ENCODE data around the gene GAB2. TPM values are rescaled to one million over a fixed set of nuclear protein-coding genes. Genes with fewer than 3 reads are reported as not detected.

Gene GAB2
- total and polyA plus RNA-seq, 2 donors (not counting 1 experiment from before 2014, with no cell fraction given), result 5.8 to 85.9 TPM

- no CpG with 5 or more reads among the region's 1 CpG for WGBS (ENCODE audit: insufficient coverage)
- H4K20me1 ChIP-seq (ENCODE audit: control insufficient read depth, insufficient read depth, low read length, poor library complexity, severe bottlenecking), result no peaks in the 10 kb centered on the region
- Mint-ChIP-seq H3K27me3 (no peaks in the 10 kb centered on the region), H3K4me3 (no peak overlapping the region), H3K27ac (no peak overlapping the region), H3K4me1 (peaks cover 37% of the 10 kb centered on the region), H3K9me3 (ENCODE audit: insufficient read depth) (peaks cover 2% of the 10 kb centered on the region)
- DNase-seq, result no peak
- peaks cover 55% of the 10 kb centered on the region for H3K79me2 ChIP-seq (ENCODE audit: control insufficient read depth, insufficient read depth, low read length)
- no peak overlapping the region for H3K4me2 ChIP-seq (replicated peaks; ENCODE audit: low read depth, low read length, poor library complexity, severe bottlenecking)
- H3K27ac ChIP-seq (ENCODE audit: low read length in 2 of 2), result no peak overlapping the region
- no peaks in the 10 kb centered on the region for H3K27me3 ChIP-seq (replicated peaks in 1 of 4; ENCODE audit: control extremely low read depth in 1 of 4, control insufficient read depth in 3 of 4, insufficient read depth in 4 of 4, low read length in 3 of 4)
- H3K9me3 ChIP-seq (ENCODE audit: control extremely low read depth in 1 of 3, control insufficient read depth in 2 of 3, insufficient read depth in 1 of 3, low read length in 2 of 3), result peaks cover 0 to 6% (median 4%) of the 10 kb centered on the region in 3 donors
- ChIA-PET CTCF (interaction anchor here (2.8 kb wide), 1 partner anchor 42 kb away, joined by 11 read pairs; no protein-coding TSS in a partner anchor), POLR2A (no interaction called here)
- no peak overlapping the region for H3K9ac ChIP-seq (ENCODE audit: low read length)
- H2AFZ ChIP-seq (ENCODE audit: insufficient read depth, low read depth, low read length, poor library complexity, severe bottlenecking), result no peak overlapping the region
- H3K4me1 ChIP-seq (ENCODE audit: control insufficient read depth in 2 of 2, insufficient read depth in 2 of 2, low read length in 2 of 2), result peaks cover 4 to 8% of the 10 kb centered on the region in 2 donors
- no peak for TF ChIP-seq CTCF (IDR thresholded peaks at IDR 0.05)
- no peak overlapping the region for H3K4me3 ChIP-seq (ENCODE audit: control extremely low read depth in 1 of 5, extremely low read depth in 1 of 5, insufficient read depth in 1 of 5, low read depth in 2 of 5, low read length in 4 of 5)
- ATAC-seq (ENCODE audit: low read depth), result no peak
- no peaks in the 10 kb centered on the region for H3K36me3 ChIP-seq (replicated peaks in 1 of 2; ENCODE audit: control extremely low read depth in 1 of 2, control insufficient read depth in 1 of 2, extremely low read depth in 1 of 2, insufficient read depth in 2 of 2, low read length in 1 of 2)
- intact Hi-C loops (cut with micrococcal nuclease), result no loop called here
Measured at GRCh38 chr11:78373689-78374088, 43.9 kb downstream of the GAB2 start.

- ChIA-PET POLR2A (no interaction called here), CTCF (interaction anchor here (1.0 to 2.8 kb wide), 3 partner anchors 18 to 58 kb away, joined by 3 to 11 read pairs (median 4); no protein-coding TSS in a partner anchor)
- H3K4me3 Mint-ChIP-seq, result no peak overlapping the region
- Histone ChIP-seq H3K4me1 (ENCODE audit: control insufficient read depth in 2 of 2, insufficient read depth in 2 of 2, low read length in 2 of 2) (peaks cover 4 to 7% of the 10 kb centered on the region in 2 donors), H3K4me3 (ENCODE audit: control extremely low read depth in 1 of 5, extremely low read depth in 1 of 5, insufficient read depth in 1 of 5, low read depth in 2 of 5, low read length in 4 of 5) (no peak overlapping the region), H3K9ac (ENCODE audit: low read length) (no peak overlapping the region), H3K27me3 (replicated peaks in 1 of 4; ENCODE audit: control extremely low read depth in 1 of 4, control insufficient read depth in 3 of 4, insufficient read depth in 4 of 4, low read length in 3 of 4) (no peaks in the 10 kb centered on the region), H3K36me3 (replicated peaks in 1 of 2; ENCODE audit: control extremely low read depth in 1 of 2, control insufficient read depth in 1 of 2, extremely low read depth in 1 of 2, insufficient read depth in 2 of 2, low read length in 1 of 2) (no peaks in the 10 kb centered on the region), H2AFZ (ENCODE audit: insufficient read depth, low read depth, low read length, poor library complexity, severe bottlenecking) (no peak overlapping the region), H3K9me3 (ENCODE audit: control extremely low read depth in 1 of 3, control insufficient read depth in 2 of 3, insufficient read depth in 1 of 3, low read length in 2 of 3) (peaks cover 0 to 6% (median 3%) of the 10 kb centered on the region in 3 donors), H4K20me1 (ENCODE audit: control insufficient read depth, insufficient read depth, low read length, poor library complexity, severe bottlenecking) (no peaks in the 10 kb centered on the region), H3K27ac (ENCODE audit: low read length in 2 of 2) (no peak overlapping the region), H3K79me2 (ENCODE audit: control insufficient read depth, insufficient read depth, low read length) (peaks cover 54% of the 10 kb centered on the region), H3K4me2 (replicated peaks; ENCODE audit: low read depth, low read length, poor library complexity, severe bottlenecking) (no peak overlapping the region)
- intact Hi-C loops (cut with micrococcal nuclease), result no loop called here
- TF ChIP-seq CTCF (IDR thresholded peaks at IDR 0.05), result no peak
- TF ChIP-seq EZH2 (IDR thresholded peaks at IDR 0.05; ENCODE audit: borderline replicate concordance, insufficient read depth, low read depth, low read length, poor library complexity, severe bottlenecking), result no peak
- H3K27ac Mint-ChIP-seq, result no peak overlapping the region
- WGBS (ENCODE audit: insufficient coverage), result 100% methylated on average over 2 of the region's 4 CpGs
- peaks cover 35% of the 10 kb centered on the region for H3K4me1 Mint-ChIP-seq
- no peak for DNase-seq
- no peak for ATAC-seq (ENCODE audit: low read depth)
- H3K27me3 Mint-ChIP-seq, result no peaks in the 10 kb centered on the region
- no peaks in the 10 kb centered on the region for H3K9me3 Mint-ChIP-seq (ENCODE audit: insufficient read depth)
Measured at GRCh38 chr11:78372114-78372768, 45.4 kb downstream of the GAB2 start.
